ENCODE data around the gene WFS1. TPM values are rescaled to one million over a fixed set of nuclear protein-coding genes. Genes with fewer than 3 reads are reported as not detected.

WFS1 gene
- total RNA-seq, 1 donor from 2014 or later: 41.1 TPM

DNA sequence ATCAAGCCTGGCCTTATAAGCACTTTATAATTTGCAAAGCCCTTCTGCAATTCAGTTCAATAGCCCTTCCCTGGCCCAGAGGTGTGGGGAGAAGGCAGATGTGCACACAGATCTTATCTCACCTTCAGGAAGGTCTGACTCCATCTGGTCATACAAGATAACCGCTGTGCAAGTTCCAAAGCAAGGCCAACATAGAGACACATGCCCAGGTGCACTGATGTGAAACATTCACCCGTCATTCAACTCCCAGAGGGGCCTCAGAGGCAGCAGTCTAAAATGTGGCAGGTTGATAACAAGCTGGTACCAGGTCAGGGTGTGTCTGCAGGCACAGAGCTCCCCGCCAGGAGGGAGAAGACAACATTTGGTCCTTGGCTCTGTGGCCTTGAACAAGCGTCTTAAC is 10.9 kb upstream of the WFS1 start:
- Mint-ChIP-seq H3K27me3 (peaks cover 13% of the 10 kb centered on the region), H3K4me3 (no peak overlapping the region), H3K4me1 (ENCODE audit: unreplicated experiment) (peaks cover 12% of the 10 kb centered on the region)

DNA sequence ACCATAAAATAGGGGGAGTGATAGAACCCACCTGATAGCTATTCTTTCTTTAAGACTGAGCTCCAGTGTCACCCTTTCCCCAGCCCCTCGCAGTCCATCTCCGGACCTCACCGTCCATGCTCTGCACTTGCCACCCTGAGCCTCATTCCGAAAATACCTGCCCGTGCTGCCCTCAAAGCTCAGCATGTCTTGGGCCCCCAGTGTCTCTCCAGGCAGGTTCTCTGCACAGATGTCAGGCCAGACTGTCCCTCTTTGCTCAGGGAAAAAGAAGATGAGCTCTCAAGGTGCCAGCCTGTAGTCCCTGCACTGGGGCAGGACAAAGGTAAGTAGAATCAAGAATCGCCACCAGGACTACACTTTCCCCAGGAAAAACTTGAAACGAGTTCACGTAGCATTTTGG is 9.8 kb upstream of the WFS1 start:
- no peaks in the 10 kb centered on the region for H3K36me3 Mint-ChIP-seq
- H3K27me3 Mint-ChIP-seq: peaks cover 6% of the 10 kb centered on the region
- H3K4me1 Mint-ChIP-seq (ENCODE audit: unreplicated experiment): peaks cover 12% of the 10 kb centered on the region
- H3K4me3 Mint-ChIP-seq: no peak overlapping the region
- H3K27ac Mint-ChIP-seq: no peak overlapping the region
- no peaks in the 10 kb centered on the region for H3K9me3 Mint-ChIP-seq
- TF ChIP-seq, protein P1, sequence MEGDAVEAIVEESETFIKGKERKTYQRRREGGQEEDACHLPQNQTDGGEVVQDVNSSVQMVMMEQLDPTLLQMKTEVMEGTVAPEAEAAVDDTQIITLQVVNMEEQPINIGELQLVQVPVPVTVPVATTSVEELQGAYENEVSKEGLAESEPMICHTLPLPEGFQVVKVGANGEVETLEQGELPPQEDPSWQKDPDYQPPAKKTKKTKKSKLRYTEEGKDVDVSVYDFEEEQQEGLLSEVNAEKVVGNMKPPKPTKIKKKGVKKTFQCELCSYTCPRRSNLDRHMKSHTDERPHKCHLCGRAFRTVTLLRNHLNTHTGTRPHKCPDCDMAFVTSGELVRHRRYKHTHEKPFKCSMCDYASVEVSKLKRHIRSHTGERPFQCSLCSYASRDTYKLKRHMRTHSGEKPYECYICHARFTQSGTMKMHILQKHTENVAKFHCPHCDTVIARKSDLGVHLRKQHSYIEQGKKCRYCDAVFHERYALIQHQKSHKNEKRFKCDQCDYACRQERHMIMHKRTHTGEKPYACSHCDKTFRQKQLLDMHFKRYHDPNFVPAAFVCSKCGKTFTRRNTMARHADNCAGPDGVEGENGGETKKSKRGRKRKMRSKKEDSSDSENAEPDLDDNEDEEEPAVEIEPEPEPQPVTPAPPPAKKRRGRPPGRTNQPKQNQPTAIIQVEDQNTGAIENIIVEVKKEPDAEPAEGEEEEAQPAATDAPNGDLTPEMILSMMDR (conservative IDR thresholded peaks at IDR 0.05): no peak
- DNase-seq (ENCODE audit: extremely low spot score, unreplicated experiment): no peak

More for the DNA sequence above, 10.9 kb upstream of the WFS1 start:
- Mint-ChIP-seq H3K36me3 (no peaks in the 10 kb centered on the region), H3K27ac (no peak overlapping the region), H3K9me3 (no peaks in the 10 kb centered on the region)
- no peak for DNase-seq (ENCODE audit: extremely low spot score, unreplicated experiment)
- TF ChIP-seq, protein P1 (conservative IDR thresholded peaks at IDR 0.05): no peak

DNA sequence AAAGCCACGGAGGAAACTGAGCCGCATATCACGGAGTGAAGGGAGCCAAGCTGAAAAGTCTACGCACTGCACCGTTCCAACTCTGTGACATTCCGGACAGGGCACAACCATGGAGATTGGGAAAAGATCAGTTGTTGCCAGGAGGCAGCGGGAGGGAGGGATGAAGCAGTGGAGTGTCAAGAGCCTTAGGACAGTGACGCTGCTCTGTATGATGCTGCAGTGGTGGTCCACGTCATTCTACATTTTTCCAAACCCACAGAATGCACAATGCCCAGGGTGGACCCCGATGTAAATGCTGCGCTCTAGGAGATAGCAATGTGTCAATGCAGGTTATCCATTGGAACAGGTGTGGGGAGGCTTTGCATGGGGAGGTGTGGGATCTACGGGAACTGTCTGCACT is 7.5 kb upstream of the WFS1 start:
- TF ChIP-seq, protein P1 (conservative IDR thresholded peaks at IDR 0.05): no peak
- Mint-ChIP-seq H3K27me3 (peaks cover 6% of the 10 kb centered on the region), H3K36me3 (no peaks in the 10 kb centered on the region), H3K27ac (no peak overlapping the region), H3K4me3 (no peak overlapping the region), H3K9me3 (no peaks in the 10 kb centered on the region), H3K4me1 (ENCODE audit: unreplicated experiment) (peaks cover 8% of the 10 kb centered on the region)
- no peak for DNase-seq (ENCODE audit: extremely low spot score, unreplicated experiment)

DNA sequence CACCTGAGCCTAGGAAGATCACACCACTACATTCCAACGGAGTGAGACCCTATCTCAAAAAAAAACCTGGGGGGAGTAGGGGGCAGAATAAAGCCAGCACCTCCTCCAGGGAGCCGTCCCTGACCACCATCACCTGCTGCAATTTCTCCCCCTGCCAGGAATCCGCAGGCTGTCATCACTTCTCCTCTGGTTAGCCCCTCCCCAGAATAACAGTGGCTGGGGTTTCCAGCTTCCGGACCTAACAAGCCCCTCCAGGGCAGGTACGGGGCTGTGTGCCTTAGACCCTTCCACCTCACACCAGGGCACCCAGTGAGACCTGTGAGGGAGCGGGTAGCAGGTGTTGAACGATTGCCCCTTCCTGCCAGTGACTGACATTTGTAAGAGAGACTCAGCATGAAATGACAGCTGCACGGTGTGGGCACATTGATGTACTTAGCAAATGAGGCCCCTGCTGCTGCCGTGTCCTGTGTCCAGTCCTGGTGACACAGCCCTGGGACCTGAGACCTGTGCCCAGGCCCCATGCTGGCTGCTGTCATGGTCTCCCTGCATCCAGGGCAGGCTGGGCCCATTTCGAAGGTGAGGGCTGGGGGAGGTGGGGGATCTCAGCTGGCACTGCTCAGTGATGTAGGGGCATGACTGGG is 6.7 kb upstream of the WFS1 start:
- no peaks in the 10 kb centered on the region for H3K9me3 Mint-ChIP-seq
- H3K27me3 Mint-ChIP-seq: peaks cover 12% of the 10 kb centered on the region
- H3K27ac Mint-ChIP-seq: no peak overlapping the region
- DNase-seq (ENCODE audit: extremely low spot score, unreplicated experiment): no peak
- no peaks in the 10 kb centered on the region for H3K36me3 Mint-ChIP-seq
- H3K4me3 Mint-ChIP-seq: no peak overlapping the region
- peaks cover under 1% of the 10 kb centered on the region for H3K4me1 Mint-ChIP-seq (ENCODE audit: unreplicated experiment)
- TF ChIP-seq, protein P1 (conservative IDR thresholded peaks at IDR 0.05): no peak

DNA sequence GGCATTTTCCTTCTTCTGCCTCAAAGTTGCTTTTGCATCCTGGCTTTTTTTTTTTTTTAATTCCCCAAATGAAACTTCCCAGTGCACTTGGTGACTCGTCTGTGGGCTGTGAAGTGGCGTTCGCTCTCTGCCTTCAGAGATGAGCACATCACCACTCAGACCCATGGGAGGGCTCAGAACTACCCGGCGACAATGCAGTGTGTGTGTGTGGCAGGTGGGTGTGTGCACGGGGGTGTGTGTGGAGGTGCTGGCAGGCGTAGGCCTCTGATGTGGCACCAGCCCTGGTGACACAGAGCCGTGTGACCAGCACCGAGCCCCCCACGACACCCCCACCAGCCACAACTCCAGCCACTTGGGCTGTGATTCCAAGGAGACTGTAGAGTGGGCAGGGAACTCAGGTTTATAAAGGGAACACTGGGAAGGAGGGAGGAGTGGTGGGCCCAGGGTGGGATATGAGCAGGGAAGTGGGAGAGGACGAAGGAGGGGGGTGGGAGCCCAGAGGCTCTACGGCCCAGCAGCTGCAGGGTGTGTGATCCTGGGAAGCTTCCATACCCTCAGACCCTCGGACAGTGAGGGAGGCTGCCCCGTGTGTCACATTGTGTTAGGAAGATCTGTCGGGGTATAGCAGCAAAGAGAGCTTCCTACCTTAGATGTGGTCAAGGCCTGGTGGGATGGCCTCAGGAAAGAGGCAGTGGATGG is 6.0 kb upstream of the WFS1 start:
- Mint-ChIP-seq H3K4me1 (ENCODE audit: unreplicated experiment) (no peaks in the 10 kb centered on the region), H3K9me3 (no peaks in the 10 kb centered on the region), H3K4me3 (no peak overlapping the region), H3K36me3 (no peaks in the 10 kb centered on the region), H3K27me3 (peaks cover 15% of the 10 kb centered on the region), H3K27ac (no peak overlapping the region)
- TF ChIP-seq, protein P1 (conservative IDR thresholded peaks at IDR 0.05): no peak
- DNase-seq (ENCODE audit: extremely low spot score, unreplicated experiment): no peak
